CD8-positive, alpha-beta memory T cell (primary cell): Measurements from ENCODE around the gene CHD3. TPM values are rescaled to one million over a fixed set of nuclear protein-coding genes. Genes with fewer than 3 reads are reported as not detected.

Source experiments
- CTCF ChIA-PET: fragments of 350-600 bp; sonication (Branson Sonifier 250); formaldehyde crosslinking; loops from one replicate; lab custom pipeline; 2021; ENCODE audit warnings: antibody characterized with exemption; lab: Charles Lee
- POLR2A ChIA-PET: fragments of 350-600 bp; sonication (Branson Sonifier 250); formaldehyde crosslinking; loops from one replicate; lab custom pipeline; 2021; ENCODE audit warnings: antibody characterized with exemption; lab: Charles Lee
- DNase-seq, 5 donors: peaks; one replicate each; pipeline versions ENCODE4 v3.0.0 to v3.0.0-alpha.2; 2020 to 2022; ENCODE audit warnings: mixed read lengths in 1 of 5
- H3K27ac ChIP-seq: one replicate; pipeline ENCODE4 v1.7.0; 2013; ENCODE audit warnings: low read depth, mild to moderate bottlenecking, low read length, moderate library complexity
- H3K27me3 ChIP-seq: 2 replicates; pipeline ENCODE4 v1.7.0; 2013; ENCODE audit warnings: low read length, mild to moderate bottlenecking; ENCODE audit not compliant: insufficient read depth, poor library complexity, severe bottlenecking
- H3K36me3 ChIP-seq: 2 replicates; pipeline ENCODE4 v1.7.0; 2013; ENCODE audit warnings: mild to moderate bottlenecking, low read length, moderate library complexity; ENCODE audit not compliant: insufficient read depth
- H3K4me1 ChIP-seq: 2 replicates; pipeline ENCODE4 v1.7.0; 2013; ENCODE audit warnings: mild to moderate bottlenecking, low read length, moderate library complexity; ENCODE audit not compliant: insufficient read depth
- H3K4me3 ChIP-seq: 2 replicates; pipeline ENCODE4 v1.7.0; 2013; ENCODE audit warnings: mild to moderate bottlenecking, low read length
- H3K9me3 ChIP-seq: 2 replicates; pipeline ENCODE4 v1.7.0; 2013; ENCODE audit warnings: mild to moderate bottlenecking, low read length
- H3K27ac Mint-ChIP-seq, 8 donors: one replicate each; pipeline ENCODE4 v1.8.0; 2020 to 2021; ENCODE audit warnings: mixed read lengths in 8 of 8, mild to moderate bottlenecking in 6 of 8, inconsistent platforms in 3 of 8, moderate library complexity in 3 of 8
- H3K27me3 Mint-ChIP-seq, 2 donors: one replicate each; pipeline ENCODE4 v1.8.0; 2020 to 2021; ENCODE audit warnings: mixed read lengths in 2 of 2, mild to moderate bottlenecking in 1 of 2, moderate library complexity in 1 of 2
- H3K36me3 Mint-ChIP-seq, 3 donors: one replicate each; pipeline ENCODE4 v1.8.0; 2020 to 2021; ENCODE audit warnings: mixed read lengths in 3 of 3, inconsistent platforms in 1 of 3, mild to moderate bottlenecking in 1 of 3
- H3K4me1 Mint-ChIP-seq, 3 donors: one replicate each; pipeline ENCODE4 v1.8.0; 2020 to 2021; ENCODE audit warnings: mixed read lengths in 3 of 3, inconsistent platforms in 1 of 3, mild to moderate bottlenecking in 1 of 3
- H3K4me3 Mint-ChIP-seq, 7 donors: one replicate each; pipeline ENCODE4 v1.8.0; 2020 to 2021; ENCODE audit warnings: mixed read lengths in 7 of 7, mild to moderate bottlenecking in 6 of 7, moderate library complexity in 4 of 7, inconsistent platforms in 2 of 7
- H3K9me3 Mint-ChIP-seq, 5 donors: one replicate each; pipeline ENCODE4 v1.8.0; 2020 to 2022; ENCODE audit warnings: mixed read lengths in 5 of 5, mild to moderate bottlenecking in 3 of 5, moderate library complexity in 2 of 5, inconsistent platforms in 1 of 5
- polyA plus RNA-seq: library from polyadenylated mRNA; unstranded; fragments of 300-500 nt; fragmentation: Illumina TruSeq; gene quantifications from one replicate; pipeline ENCODE4 v1.2.3, GENCODE V29; 2021
- total RNA-seq, 2 experiments: library from RNA; stranded (reverse); gene quantifications; one replicate each; pipeline ENCODE4 v1.2.3, GENCODE V29; 2021

The CHD3 gene
- total and polyA plus RNA-seq, 3 experiments from 2014 or later = 20.1 to 123 (median 116) TPM

GRCh38 chr17:7846063-7846735, 42.4 kb upstream of the CHD3 start:
- Histone ChIP-seq H3K27ac (no peak overlapping the region), H3K36me3 (peaks cover 3% of the 10 kb centered on the region), H3K9me3 (no peaks in the 10 kb centered on the region), H3K4me3 (no peak overlapping the region), H3K4me1 (peaks cover 25% of the 10 kb centered on the region), H3K27me3 (no peaks in the 10 kb centered on the region)
- Mint-ChIP-seq H3K4me1 (peaks cover 28 to 49% (median 32%) of the 10 kb centered on the region in 3 donors), H3K9me3 (peaks cover 0 to 5% (median 0%) of the 10 kb centered on the region in 5 donors), H3K27me3 (peaks cover 0 to 14% of the 10 kb centered on the region in 2 donors), H3K4me3 (peak overlapping the region in 4 of 7 donors; percentile 19 to 73 (median 46)), H3K36me3 (peaks cover 0 to 76% (median 0%) of the 10 kb centered on the region in 3 donors), H3K27ac (peak overlapping the region in 6 of 8 donors; percentile 84 to 99 (median 90))
- ChIA-PET CTCF (interaction anchor here (1.9 to 3.5 kb wide), 2 partner anchors 11 to 143 kb away, joined by 6 to 28 read pairs; partner anchors contain the start of gene KDM6B), POLR2A (interaction anchor here (4.8 kb wide), 1 partner anchor 11 kb away, joined by 44 read pairs; the partner anchor contains the start of gene KDM6B)
- peak in 1 of 5 donors; percentile 51 for DNase-seq

- Histone ChIP-seq H3K27me3 (no peaks in the 10 kb centered on the region), H3K9me3 (no peaks in the 10 kb centered on the region), H3K27ac (no peak overlapping the region), H3K4me1 (peaks cover 29% of the 10 kb centered on the region), H3K4me3 (no peak overlapping the region), H3K36me3 (peaks cover 4% of the 10 kb centered on the region)
- H3K4me3 Mint-ChIP-seq = peak overlapping the region in 4 of 7 donors; percentile 8 to 69 (median 36)
- peaks cover 28 to 51% (median 33%) of the 10 kb centered on the region in 3 donors for H3K4me1 Mint-ChIP-seq
- POLR2A ChIA-PET = no interaction called here
- peak overlapping the region in 7 of 8 donors; percentile 35 to 99 (median 88) for H3K27ac Mint-ChIP-seq
- peaks cover 0 to 14% of the 10 kb centered on the region in 2 donors for H3K27me3 Mint-ChIP-seq
- DNase-seq = peak in 1 of 5 donors; percentile 46
- H3K36me3 Mint-ChIP-seq = peaks cover 0 to 79% (median 0%) of the 10 kb centered on the region in 3 donors
- CTCF ChIA-PET = interaction anchor here (3.5 kb wide), 1 partner anchor 12 kb away, joined by 28 read pairs; the partner anchor contains the start of gene KDM6B
- H3K9me3 Mint-ChIP-seq = peaks cover 0 to 3% (median 0%) of the 10 kb centered on the region in 5 donors
Observed at GRCh38 chr17:7846765-7847661, 41.6 kb upstream of the CHD3 start.

DNA sequence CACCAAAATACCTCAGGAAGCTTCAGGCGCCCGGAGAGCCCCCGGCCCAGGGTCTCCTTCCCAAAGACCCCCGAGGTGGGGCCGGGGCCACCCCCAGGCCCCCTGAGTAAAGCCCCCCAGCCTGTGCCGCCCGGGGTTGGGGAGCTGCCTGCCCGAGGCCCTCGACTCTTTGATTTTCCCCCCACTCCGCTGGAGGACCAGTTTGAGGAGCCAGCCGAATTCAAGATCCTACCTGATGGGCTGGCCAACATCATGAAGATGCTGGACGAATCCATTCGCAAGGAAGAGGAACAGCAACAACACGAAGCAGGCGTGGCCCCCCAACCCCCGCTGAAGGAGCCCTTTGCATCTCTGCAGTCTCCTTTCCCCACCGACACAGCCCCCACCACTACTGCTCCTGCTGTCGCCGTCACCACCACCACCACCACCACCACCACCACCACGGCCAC, 40.4 kb upstream of the CHD3 start:
- ChIA-PET CTCF (no interaction called here), POLR2A (interaction anchor here (0.6 to 0.9 kb wide), 2 partner anchors 9 to 264 kb away, joined by 4 read pairs; partner anchors contain the start of genes CYB5D1 and NAA38)
- Histone ChIP-seq H3K4me1 (peaks cover 32% of the 10 kb centered on the region), H3K27ac (no peak overlapping the region), H3K27me3 (no peaks in the 10 kb centered on the region), H3K9me3 (no peaks in the 10 kb centered on the region), H3K4me3 (no peak overlapping the region), H3K36me3 (peaks cover 4% of the 10 kb centered on the region)
- no peak for DNase-seq
- H3K4me1 Mint-ChIP-seq = peaks cover 23 to 47% (median 27%) of the 10 kb centered on the region in 3 donors
- H3K27ac Mint-ChIP-seq = peak overlapping the region in 3 of 8 donors; percentile 36 to 84 (median 77)
- peaks cover 0 to 82% (median 0%) of the 10 kb centered on the region in 3 donors for H3K36me3 Mint-ChIP-seq
- H3K9me3 Mint-ChIP-seq = no peaks in the 10 kb centered on the region
- H3K27me3 Mint-ChIP-seq = peaks cover 0 to 7% of the 10 kb centered on the region in 2 donors
- peak overlapping the region in 2 of 7 donors; percentile 37 to 52 for H3K4me3 Mint-ChIP-seq

DNA sequence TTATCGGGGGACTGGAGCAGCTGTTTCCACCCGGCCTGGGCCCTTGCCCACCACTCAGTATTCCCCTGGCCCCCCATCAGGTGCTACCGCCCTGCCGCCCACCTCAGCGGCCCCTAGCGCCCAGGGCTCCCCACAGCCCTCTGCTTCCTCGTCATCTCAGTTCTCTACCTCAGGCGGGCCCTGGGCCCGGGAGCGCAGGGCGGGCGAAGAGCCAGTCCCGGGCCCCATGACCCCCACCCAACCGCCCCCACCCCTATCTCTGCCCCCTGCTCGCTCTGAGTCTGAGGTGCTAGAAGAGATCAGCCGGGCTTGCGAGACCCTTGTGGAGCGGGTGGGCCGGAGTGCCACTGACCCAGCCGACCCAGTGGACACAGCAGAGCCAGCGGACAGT, 39.9 kb upstream of the CHD3 start:
- no peak overlapping the region for H3K4me3 Mint-ChIP-seq
- Histone ChIP-seq H3K4me3 (no peak overlapping the region), H3K4me1 (peaks cover 32% of the 10 kb centered on the region), H3K9me3 (no peaks in the 10 kb centered on the region), H3K27me3 (no peaks in the 10 kb centered on the region), H3K27ac (no peak overlapping the region), H3K36me3 (peaks cover 4% of the 10 kb centered on the region)
- H3K4me1 Mint-ChIP-seq = peaks cover 21 to 47% (median 24%) of the 10 kb centered on the region in 3 donors
- ChIA-PET CTCF (interaction anchor here (3.5 kb wide), 1 partner anchor 14 kb away, joined by 69 read pairs; the partner anchor contains the start of gene KDM6B), POLR2A (no interaction called here)
- no peak for DNase-seq
- H3K36me3 Mint-ChIP-seq = peaks cover 0 to 77% (median 0%) of the 10 kb centered on the region in 3 donors
- H3K9me3 Mint-ChIP-seq = no peaks in the 10 kb centered on the region
- peaks cover 0 to 4% of the 10 kb centered on the region in 2 donors for H3K27me3 Mint-ChIP-seq
- no peak overlapping the region for H3K27ac Mint-ChIP-seq

DNA sequence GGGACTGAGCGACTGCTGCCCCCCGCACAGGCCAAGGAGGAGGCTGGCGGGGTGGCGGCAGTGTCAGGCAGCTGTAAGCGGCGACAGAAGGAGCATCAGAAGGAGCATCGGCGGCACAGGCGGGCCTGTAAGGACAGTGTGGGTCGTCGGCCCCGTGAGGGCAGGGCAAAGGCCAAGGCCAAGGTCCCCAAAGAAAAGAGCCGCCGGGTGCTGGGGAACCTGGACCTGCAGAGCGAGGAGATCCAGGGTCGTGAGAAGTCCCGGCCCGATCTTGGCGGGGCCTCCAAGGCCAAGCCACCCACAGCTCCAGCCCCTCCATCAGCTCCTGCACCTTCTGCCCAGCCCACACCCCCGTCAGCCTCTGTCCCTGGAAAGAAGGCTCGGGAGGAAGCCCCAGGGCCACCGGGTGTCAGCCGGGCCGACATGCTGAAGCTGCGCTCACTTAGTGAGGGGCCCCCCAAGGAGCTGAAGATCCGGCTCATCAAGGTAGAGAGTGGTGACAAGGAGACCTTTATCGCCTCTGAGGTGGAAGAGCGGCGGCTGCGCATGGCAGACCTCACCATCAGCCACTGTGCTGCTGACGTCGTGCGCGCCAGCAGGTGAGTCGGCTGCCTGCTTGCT, 39.3 kb upstream of the CHD3 start:
- peaks cover 18 to 43% (median 21%) of the 10 kb centered on the region in 3 donors for H3K4me1 Mint-ChIP-seq
- no peaks in the 10 kb centered on the region for H3K9me3 Mint-ChIP-seq
- H3K27me3 ChIP-seq = no peaks in the 10 kb centered on the region
- no peak overlapping the region for H3K27ac ChIP-seq
- no peak overlapping the region for H3K4me3 ChIP-seq
- ChIA-PET POLR2A (no interaction called here), CTCF (interaction anchor here (3.5 kb wide), 1 partner anchor 14 kb away, joined by 69 read pairs; the partner anchor contains the start of gene KDM6B)
- peaks cover 0 to 2% of the 10 kb centered on the region in 2 donors for H3K27me3 Mint-ChIP-seq
- H3K4me1 ChIP-seq = peaks cover 30% of the 10 kb centered on the region
- H3K27ac Mint-ChIP-seq = peak overlapping the region in 2 of 8 donors; percentile 63 to 91
- H3K36me3 Mint-ChIP-seq = peaks cover 0 to 77% (median 2%) of the 10 kb centered on the region in 3 donors
- H3K9me3 ChIP-seq = no peaks in the 10 kb centered on the region
- H3K36me3 ChIP-seq = peaks cover 4% of the 10 kb centered on the region
- DNase-seq = peak in 1 of 5 donors; percentile 49
- peak overlapping the region in 3 of 7 donors; percentile 24 to 73 (median 48) for H3K4me3 Mint-ChIP-seq

- CTCF ChIA-PET = interaction anchor here (1.4 to 3.5 kb wide), 6 partner anchors 15 to 140 kb away, joined by 4 to 69 read pairs (median 8); partner anchors contain the start of gene KDM6B
Observed at GRCh38 chr17:7849751-7850504, 38.7 kb upstream of the CHD3 start.

More at GRCh38 chr17:7849751-7850504, 38.7 kb upstream of the CHD3 start:
- H3K4me1 ChIP-seq = peaks cover 24% of the 10 kb centered on the region
- peaks cover 16 to 38% (median 18%) of the 10 kb centered on the region in 3 donors for H3K4me1 Mint-ChIP-seq
- no peak overlapping the region for H3K27ac ChIP-seq
- H3K4me3 Mint-ChIP-seq = peak overlapping the region in 2 of 7 donors; percentile 24 to 73
- POLR2A ChIA-PET = no interaction called here
- no peak overlapping the region for H3K4me3 ChIP-seq
- H3K36me3 Mint-ChIP-seq = peaks cover 0 to 72% (median 2%) of the 10 kb centered on the region in 3 donors
- DNase-seq = no peak
- no peaks in the 10 kb centered on the region for H3K9me3 ChIP-seq
- H3K36me3 ChIP-seq = peaks cover 4% of the 10 kb centered on the region
- peaks cover 0 to 2% of the 10 kb centered on the region in 2 donors for H3K27me3 Mint-ChIP-seq
- H3K27ac Mint-ChIP-seq = peak overlapping the region in 7 of 8 donors; percentile 21 to 91 (median 70)
- H3K9me3 Mint-ChIP-seq = no peaks in the 10 kb centered on the region
- H3K27me3 ChIP-seq = no peaks in the 10 kb centered on the region
